ENCODE data around the gene SSNA1. TPM values are rescaled to one million over a fixed set of nuclear protein-coding genes. Genes with fewer than 3 reads are reported as not detected.

SSNA1 gene
- total RNA-seq, 4 donors from 2014 or later, result 37.3 to 73.9 (median 53.5) TPM

DNA sequence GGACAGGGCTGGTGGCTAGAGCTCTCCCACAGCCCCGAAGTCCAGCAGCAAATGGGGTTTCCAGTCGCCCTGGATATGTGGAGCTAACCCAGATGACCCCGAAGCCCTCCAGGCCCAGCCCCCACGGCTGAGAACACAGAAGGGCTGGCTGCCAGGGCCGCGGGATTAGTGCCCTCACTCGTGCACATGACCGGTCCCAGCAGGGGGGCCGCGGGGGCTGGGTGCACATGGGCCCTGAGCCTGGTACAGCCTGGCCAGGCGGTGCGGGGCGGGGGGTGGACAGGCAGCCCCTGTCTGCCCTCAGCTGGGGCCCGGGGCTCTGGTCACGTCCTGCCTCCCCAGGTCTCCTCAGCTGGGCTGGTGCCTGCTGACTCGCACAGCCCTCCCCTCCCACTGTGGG is 5.9 kb downstream of the SSNA1 start:
- no peaks in the 10 kb centered on the region for H3K27me3 ChIP-seq
- DNase-seq (ENCODE audit: low spot score in 2 of 2), result no peak
- WGBS, 2 donors, result 47 to 62% methylated on average over 2 to 12 of the region's 16 CpGs

DNA sequence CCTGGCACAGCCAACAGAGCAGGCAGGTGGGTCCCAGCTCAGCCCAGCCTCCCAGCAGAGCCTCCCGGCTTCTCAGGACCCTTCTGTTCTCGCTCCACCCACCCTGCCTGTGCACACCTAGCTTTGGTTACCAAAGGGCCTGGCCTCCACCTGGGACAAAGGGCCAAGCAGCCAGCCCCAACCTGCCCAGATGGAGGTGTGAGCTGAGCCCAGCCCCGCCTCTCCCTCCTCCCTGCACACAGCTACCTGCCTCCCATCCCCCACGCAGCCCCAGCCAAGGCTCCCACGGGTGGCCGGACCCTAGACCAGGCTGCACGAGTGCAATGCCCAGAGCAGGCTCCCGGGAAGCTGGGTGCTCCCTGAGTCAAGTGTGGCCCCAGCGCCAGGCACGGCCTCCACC is 6.4 kb downstream of the SSNA1 start:
- no peak for TF ChIP-seq POLR2A (IDR thresholded peaks at IDR 0.05)
- no peak for TF ChIP-seq EP300 (IDR thresholded peaks at IDR 0.05)
- TF ChIP-seq, protein P1, sequence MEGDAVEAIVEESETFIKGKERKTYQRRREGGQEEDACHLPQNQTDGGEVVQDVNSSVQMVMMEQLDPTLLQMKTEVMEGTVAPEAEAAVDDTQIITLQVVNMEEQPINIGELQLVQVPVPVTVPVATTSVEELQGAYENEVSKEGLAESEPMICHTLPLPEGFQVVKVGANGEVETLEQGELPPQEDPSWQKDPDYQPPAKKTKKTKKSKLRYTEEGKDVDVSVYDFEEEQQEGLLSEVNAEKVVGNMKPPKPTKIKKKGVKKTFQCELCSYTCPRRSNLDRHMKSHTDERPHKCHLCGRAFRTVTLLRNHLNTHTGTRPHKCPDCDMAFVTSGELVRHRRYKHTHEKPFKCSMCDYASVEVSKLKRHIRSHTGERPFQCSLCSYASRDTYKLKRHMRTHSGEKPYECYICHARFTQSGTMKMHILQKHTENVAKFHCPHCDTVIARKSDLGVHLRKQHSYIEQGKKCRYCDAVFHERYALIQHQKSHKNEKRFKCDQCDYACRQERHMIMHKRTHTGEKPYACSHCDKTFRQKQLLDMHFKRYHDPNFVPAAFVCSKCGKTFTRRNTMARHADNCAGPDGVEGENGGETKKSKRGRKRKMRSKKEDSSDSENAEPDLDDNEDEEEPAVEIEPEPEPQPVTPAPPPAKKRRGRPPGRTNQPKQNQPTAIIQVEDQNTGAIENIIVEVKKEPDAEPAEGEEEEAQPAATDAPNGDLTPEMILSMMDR (IDR thresholded peaks at IDR 0.05), result no peak
- H3K4me3 ChIP-seq, result no peak overlapping the region
- H3K36me3 ChIP-seq, result peaks cover 0 to 25% (median 6%) of the 10 kb centered on the region in 3 donors
- WGBS, 2 donors, result 85% methylated on average over 4 to 10 of the region's 10 CpGs
- no peaks in the 10 kb centered on the region for H3K27me3 ChIP-seq
- DNase-seq (ENCODE audit: low spot score in 2 of 2), result no peak
- H3K27ac ChIP-seq, result peak overlapping the region in 1 of 4 donors; percentile 0
- peaks cover 9 to 74% (median 22%) of the 10 kb centered on the region in 4 donors for H3K4me1 ChIP-seq
- H3K9me3 ChIP-seq, result no peaks in the 10 kb centered on the region

More for the DNA sequence above, 5.9 kb downstream of the SSNA1 start:
- H3K9me3 ChIP-seq, result no peaks in the 10 kb centered on the region
- H3K4me3 ChIP-seq, result no peak overlapping the region
- peak overlapping the region in 1 of 4 donors; percentile 0 for H3K27ac ChIP-seq
- TF ChIP-seq EP300 (IDR thresholded peaks at IDR 0.05), result no peak
- TF ChIP-seq, protein P1 (IDR thresholded peaks at IDR 0.05), result no peak
- no peak for TF ChIP-seq POLR2A (IDR thresholded peaks at IDR 0.05)
- peaks cover 0 to 27% (median 7%) of the 10 kb centered on the region in 3 donors for H3K36me3 ChIP-seq
- H3K4me1 ChIP-seq, result peaks cover 11 to 74% (median 22%) of the 10 kb centered on the region in 4 donors

DNA sequence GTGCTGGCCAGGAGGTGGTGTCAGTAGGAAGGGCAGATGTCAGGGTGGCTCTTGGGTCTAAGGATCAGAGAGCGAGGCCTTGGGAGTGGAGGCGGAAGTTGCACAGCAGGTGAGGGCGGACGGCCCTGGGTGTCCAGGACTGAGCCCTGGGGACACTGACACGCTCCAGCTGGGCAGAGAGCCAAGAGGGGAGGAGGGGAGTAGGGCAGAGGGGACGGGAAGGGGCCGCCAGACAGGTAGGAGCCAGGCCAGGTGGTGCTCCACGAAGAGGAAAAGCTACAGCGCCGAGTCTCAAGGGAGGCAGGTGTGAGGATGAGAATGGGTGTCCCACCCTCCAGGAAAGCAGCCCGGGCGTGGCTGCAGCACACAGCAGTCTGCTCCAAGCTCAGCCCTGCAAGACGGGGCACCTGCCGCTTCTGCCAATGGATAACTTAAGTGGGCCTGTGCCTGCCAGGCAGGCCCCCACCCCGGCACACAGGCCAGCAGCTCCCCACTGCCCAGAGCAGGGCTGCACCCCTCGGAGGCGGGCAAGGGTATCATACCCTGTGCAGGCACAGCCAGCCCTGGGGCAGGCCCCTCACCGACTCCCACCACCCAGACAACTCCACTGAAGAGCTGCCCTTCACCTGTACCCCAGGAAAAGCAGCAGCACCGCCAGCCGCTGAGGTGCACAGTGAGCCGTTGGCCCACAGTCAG is 7.2 kb downstream of the SSNA1 start:
- H3K4me3 ChIP-seq, result no peak overlapping the region
- peak overlapping the region in 1 of 4 donors; percentile 65 for H3K27ac ChIP-seq
- H3K9me3 ChIP-seq, result no peaks in the 10 kb centered on the region
- no peaks in the 10 kb centered on the region for H3K27me3 ChIP-seq
- 73 to 79% methylated on average over 13 to 20 of the region's 21 CpGs for WGBS, 2 donors
- no peak for DNase-seq (ENCODE audit: low spot score in 2 of 2)
- peaks cover 7 to 67% (median 16%) of the 10 kb centered on the region in 4 donors for H3K4me1 ChIP-seq
- peaks cover 0 to 17% (median 0%) of the 10 kb centered on the region in 3 donors for H3K36me3 ChIP-seq
- no peak for TF ChIP-seq POLR2A (IDR thresholded peaks at IDR 0.05)
- TF ChIP-seq EP300 (IDR thresholded peaks at IDR 0.05), result no peak
- TF ChIP-seq, protein P1 (IDR thresholded peaks at IDR 0.05), result no peak

DNA sequence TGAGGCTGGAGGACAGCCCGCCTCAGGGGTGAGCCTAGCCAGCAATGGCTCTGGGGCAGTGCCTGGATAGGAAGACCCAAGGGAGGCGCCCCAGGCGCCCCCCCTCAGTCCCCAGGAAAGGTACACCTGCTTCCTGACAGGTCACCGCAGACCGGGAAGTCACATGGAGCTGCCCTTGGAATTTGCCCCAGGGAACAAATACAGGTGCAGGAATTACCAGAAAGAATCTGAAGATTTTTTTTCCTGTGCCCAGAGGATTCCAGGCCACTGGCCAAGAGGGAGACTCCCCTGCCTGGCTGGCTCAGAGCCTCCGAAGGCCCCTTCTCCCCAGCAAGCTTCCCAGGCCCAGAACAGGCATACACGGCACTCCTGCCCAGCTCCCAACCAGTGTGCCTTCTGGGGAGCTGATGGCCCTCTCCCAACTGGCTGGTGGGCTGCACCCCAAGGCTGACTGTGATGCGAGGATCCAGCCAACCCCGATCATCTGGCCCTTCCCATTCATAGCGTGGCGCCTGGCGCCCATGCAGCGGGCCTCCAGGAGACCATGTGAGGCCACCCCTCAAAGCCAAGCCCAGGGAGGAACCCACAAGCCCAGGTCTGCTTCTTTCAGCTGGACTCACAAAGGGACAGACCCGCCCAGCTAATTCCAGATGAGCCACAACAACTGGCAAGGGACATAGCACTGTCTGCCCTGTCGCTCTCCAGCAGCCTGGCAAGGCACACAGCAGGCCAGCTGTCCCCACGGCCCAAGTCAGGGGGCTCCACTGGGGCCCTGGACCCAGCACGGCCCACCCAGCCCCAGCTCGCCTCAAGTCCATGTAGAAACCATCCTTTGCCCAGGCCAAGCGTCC is 9.8 kb downstream of the SSNA1 start:
- TF ChIP-seq POLR2A (IDR thresholded peaks at IDR 0.05), result no peak
- TF ChIP-seq EP300 (IDR thresholded peaks at IDR 0.05), result no peak
- TF ChIP-seq, protein P1 (IDR thresholded peaks at IDR 0.05), result no peak
- Histone ChIP-seq H3K27me3 (no peaks in the 10 kb centered on the region), H3K4me1 (peaks cover 7 to 84% (median 31%) of the 10 kb centered on the region in 4 donors), H3K9me3 (no peaks in the 10 kb centered on the region), H3K4me3 (peak overlapping the region in 1 of 4 donors; percentile 17), H3K27ac (peak overlapping the region in 2 of 4 donors; percentile 65 to 76), H3K36me3 (no peaks in the 10 kb centered on the region)
- no peak for DNase-seq (ENCODE audit: low spot score in 2 of 2)
- WGBS, 2 donors, result 70 to 93% methylated on average over 6 to 9 of the region's 19 CpGs

Data from tibial nerve (tissue), 4 donors.